Tibial nerve (tissue), 4 donors: ENCODE measurements around the gene LY6G5B. TPM values are rescaled to one million over a fixed set of nuclear protein-coding genes. Genes with fewer than 3 reads are reported as not detected.

Experiments used
- DNase-seq, 2 donors: peaks; one replicate each; pipeline ENCODE4 v3.0.0-alpha.2; 2019; ENCODE audit warnings: low spot score in 2 of 2
- H3K27ac ChIP-seq, 4 donors: fragments of 200-600 bp; sonication (generic) in 3 of 4; one replicate each; pipeline ENCODE4 v1.5.1; 2017 to 2019; ENCODE audit warnings: mild to moderate bottlenecking in 1 of 4
- H3K27me3 ChIP-seq, 2 donors: fragments of 200-600 bp; sonication (generic) in 1 of 2; one replicate each; pipeline versions ENCODE4 v1.5.1 to v1.6.0; 2017 to 2019
- H3K36me3 ChIP-seq, 3 donors: fragments of 200-600 bp; sonication (generic); one replicate each; pipeline ENCODE4 v1.5.1; 2018 to 2019
- H3K4me1 ChIP-seq, 4 donors: fragments of 200-600 bp; sonication (generic) in 3 of 4; one replicate each; pipeline ENCODE4 v1.5.1; 2017 to 2019
- H3K4me3 ChIP-seq, 4 donors: fragments of 200-600 bp; sonication (generic) in 3 of 4; one replicate each; pipeline ENCODE4 v1.5.1; 2017 to 2019; ENCODE audit warnings: mild to moderate bottlenecking in 1 of 4, moderate library complexity in 1 of 4
- H3K9me3 ChIP-seq, 4 donors: fragments of 200-600 bp; sonication (generic) in 3 of 4; one replicate each; pipeline ENCODE4 v1.5.1; 2017 to 2019
- CTCF ChIP-seq, 5 experiments: fragments of 200-600 bp in 3 of 5; fragments of 450-650 bp in 2 of 5; sonication (generic) in 3 of 5; IDR thresholded peaks; one replicate each; pipeline ENCODE4 v1.5.1; 2016 to 2019; ENCODE audit warnings: antibody characterized with exemption in 5 of 5, mild to moderate bottlenecking in 3 of 5, moderate library complexity in 2 of 5
- EP300 ChIP-seq, 2 donors: sonication (generic); formaldehyde crosslinking; IDR thresholded peaks; one replicate each; pipeline ENCODE4 v1.6.1; 2017; ENCODE audit warnings: antibody characterized with exemption in 2 of 2, mild to moderate bottlenecking in 1 of 2
- POLR2A ChIP-seq, 2 donors: fragments of 450-650 bp; IDR thresholded peaks; one replicate each; pipeline ENCODE4 v1.6.1; 2017; ENCODE audit warnings: antibody characterized with exemption in 2 of 2, mild to moderate bottlenecking in 2 of 2, moderate library complexity in 2 of 2
- WGBS, 2 donors: methylation state at CpG; one replicate each; pipeline ENCODE4 v1.1.5; 2018; 5-methylcytosine and 5-hydroxymethylcytosine counted together
- total RNA-seq, 4 donors: library from RNA; depleted of rRNA; stranded (reverse); fragments of >200 nt; gene quantifications; one replicate each; pipeline ENCODE4 v1.1.0, GENCODE V29; 2016

The LY6G5B gene
- total RNA-seq, 4 donors from 2014 or later = 7.6 to 13.0 (median 9.8) TPM

- H3K36me3 ChIP-seq = peaks cover 5 to 47% (median 28%) of the 10 kb centered on the region in 3 donors
- H3K9me3 ChIP-seq = no peaks in the 10 kb centered on the region
- no peak for TF ChIP-seq EP300 (IDR thresholded peaks at IDR 0.05)
- no peak for TF ChIP-seq POLR2A (IDR thresholded peaks at IDR 0.05)
- no peak for TF ChIP-seq CTCF (IDR thresholded peaks at IDR 0.05)
- peak overlapping the region in 2 of 4 donors; percentile 97 to 98 for H3K27ac ChIP-seq
- 52 to 53% methylated on average over 10 of the region's 10 CpGs for WGBS, 2 donors
- peaks cover 0 to 23% (median 15%) of the 10 kb centered on the region in 4 donors for H3K4me1 ChIP-seq
- no peaks in the 10 kb centered on the region for H3K27me3 ChIP-seq
- no peak overlapping the region for H3K4me3 ChIP-seq
- no peak for DNase-seq
Measured at GRCh38 chr6:31622684-31623091, 47.1 kb upstream of the LY6G5B start.

- Histone ChIP-seq H3K4me3 (no peak overlapping the region), H3K4me1 (peaks cover 0 to 23% (median 15%) of the 10 kb centered on the region in 4 donors), H3K27ac (no peak overlapping the region), H3K36me3 (peaks cover 5 to 61% (median 41%) of the 10 kb centered on the region in 3 donors), H3K9me3 (no peaks in the 10 kb centered on the region), H3K27me3 (no peaks in the 10 kb centered on the region)
- TF ChIP-seq POLR2A (IDR thresholded peaks at IDR 0.05) (no peak), EP300 (IDR thresholded peaks at IDR 0.05) (no peak), CTCF (IDR thresholded peaks at IDR 0.05) (no peak)
- DNase-seq = no peak
- 88 to 89% methylated on average over 10 of the region's 10 CpGs for WGBS, 2 donors
Measured at GRCh38 chr6:31624070-31624469, 45.7 kb upstream of the LY6G5B start.

- TF ChIP-seq CTCF (IDR thresholded peaks at IDR 0.05) (no peak), POLR2A (IDR thresholded peaks at IDR 0.05) (no peak), EP300 (IDR thresholded peaks at IDR 0.05) (no peak)
- H3K9me3 ChIP-seq = no peaks in the 10 kb centered on the region
- peaks cover 5 to 90% (median 50%) of the 10 kb centered on the region in 3 donors for H3K36me3 ChIP-seq
- H3K4me1 ChIP-seq = peaks cover 0 to 11% (median 6%) of the 10 kb centered on the region in 4 donors
- 80 to 83% methylated on average over 10 of the region's 10 CpGs for WGBS, 2 donors
- no peak overlapping the region for H3K27ac ChIP-seq
- no peaks in the 10 kb centered on the region for H3K27me3 ChIP-seq
- DNase-seq = no peak
- no peak overlapping the region for H3K4me3 ChIP-seq
Measured at GRCh38 chr6:31626952-31627351, 42.8 kb upstream of the LY6G5B start.

GRCh38 chr6:31627690-31628287 is 42.0 kb upstream of the LY6G5B start:
- TF ChIP-seq EP300 (IDR thresholded peaks at IDR 0.05) (no peak), CTCF (IDR thresholded peaks at IDR 0.05) (no peak), POLR2A (IDR thresholded peaks at IDR 0.05) (no peak)
- 96 to 98% methylated on average over 19 of the region's 19 CpGs for WGBS, 2 donors
- H3K36me3 ChIP-seq = peaks cover 5 to 98% (median 50%) of the 10 kb centered on the region in 3 donors
- DNase-seq = no peak
- H3K4me1 ChIP-seq = peaks cover 0 to 8% (median 0%) of the 10 kb centered on the region in 4 donors
- no peaks in the 10 kb centered on the region for H3K27me3 ChIP-seq
- H3K27ac ChIP-seq = no peak overlapping the region
- no peak overlapping the region for H3K4me3 ChIP-seq
- H3K9me3 ChIP-seq = no peaks in the 10 kb centered on the region

GRCh38 chr6:31629014-31629413 is 40.8 kb upstream of the LY6G5B start:
- TF ChIP-seq POLR2A (IDR thresholded peaks at IDR 0.05) = no peak
- no peak for TF ChIP-seq CTCF (IDR thresholded peaks at IDR 0.05)
- TF ChIP-seq EP300 (IDR thresholded peaks at IDR 0.05) = no peak
- H3K27me3 ChIP-seq = no peaks in the 10 kb centered on the region
- no peak overlapping the region for H3K27ac ChIP-seq
- peaks cover 5 to 100% (median 56%) of the 10 kb centered on the region in 3 donors for H3K36me3 ChIP-seq
- DNase-seq = no peak
- H3K4me3 ChIP-seq = no peak overlapping the region
- peaks cover 0 to 18% (median 0%) of the 10 kb centered on the region in 4 donors for H3K4me1 ChIP-seq
- WGBS, 2 donors = 85 to 88% methylated on average over 7 of the region's 7 CpGs
- H3K9me3 ChIP-seq = no peaks in the 10 kb centered on the region
